Measurements from ENCODE around the gene PPM1H. TPM values are rescaled to one million over a fixed set of nuclear protein-coding genes. Genes with fewer than 3 reads are reported as not detected.

The PPM1H gene
- total and polyA plus RNA-seq, 11 donors: 1.3 to 9.6 (median 4.9) TPM

- H3K4me1 ChIP-seq: peaks cover 0 to 32% (median 14%) of the 10 kb centered on the region in 12 donors
- H3K27me3 ChIP-seq: no peaks in the 10 kb centered on the region
- WGBS, 4 donors: 67 to 73% (median 70%) methylated on average over 9 of the region's 9 CpGs
- H3K9me3 ChIP-seq: no peaks in the 10 kb centered on the region
- TF ChIP-seq CTCF (IDR thresholded peaks at IDR 0.05) (no peak), POLR2A (IDR thresholded peaks at IDR 0.05) (no peak)
- DNase-seq (peak in 1 of 5 donors; percentile 34), ATAC-seq (peak in 3 of 4 donors; percentile 20 to 35 (median 34))
- H3K27ac ChIP-seq: peak overlapping the region in 8 of 12 donors; percentile 5 to 49 (median 32)
- no peaks in the 10 kb centered on the region for H3K36me3 ChIP-seq
- H3K4me3 ChIP-seq: no peak overlapping the region
- intact Hi-C loops (cut with DNase I): loop anchor here in 1 of 10 donors (5.0 kb wide), 1 partner anchor 62 kb away; no protein-coding TSS in a partner anchor
Measured at GRCh38 chr12:62763861-62764645, 170.9 kb downstream of the PPM1H start.

- TF ChIP-seq CTCF (IDR thresholded peaks at IDR 0.05) (no peak), POLR2A (IDR thresholded peaks at IDR 0.05) (no peak)
- Histone ChIP-seq H3K27me3 (no peaks in the 10 kb centered on the region), H3K27ac (peak overlapping the region in 3 of 12 donors; percentile 16 to 34 (median 31)), H3K4me3 (no peak overlapping the region), H3K36me3 (no peaks in the 10 kb centered on the region), H3K4me1 (peaks cover 0 to 32% (median 14%) of the 10 kb centered on the region in 12 donors), H3K9me3 (no peaks in the 10 kb centered on the region)
- ATAC-seq (no peak), DNase-seq (no peak)
- 75 to 97% (median 85%) methylated on average over 3 of the region's 3 CpGs for WGBS, 4 donors
- intact Hi-C loops (cut with DNase I): loop anchor here in 1 of 10 donors (5.0 kb wide), 1 partner anchor 61 kb away; no protein-coding TSS in a partner anchor
Measured at GRCh38 chr12:62763312-62763711, 171.6 kb downstream of the PPM1H start.

GRCh38 chr12:62762645-62763044 is 172.3 kb downstream of the PPM1H start:
- TF ChIP-seq CTCF (IDR thresholded peaks at IDR 0.05) (no peak), POLR2A (IDR thresholded peaks at IDR 0.05) (no peak)
- WGBS, 4 donors: 77 to 88% (median 84%) methylated on average over 3 of the region's 3 CpGs
- no peak for ATAC-seq
- DNase-seq: no peak
- H3K4me1 ChIP-seq: peaks cover 0 to 33% (median 14%) of the 10 kb centered on the region in 12 donors
- H3K27ac ChIP-seq: no peak overlapping the region
- no peaks in the 10 kb centered on the region for H3K9me3 ChIP-seq
- intact Hi-C loops (cut with DNase I): loop anchor here in 1 of 10 donors (5.0 kb wide), 1 partner anchor 60 kb away; no protein-coding TSS in a partner anchor
- no peaks in the 10 kb centered on the region for H3K27me3 ChIP-seq
- H3K36me3 ChIP-seq: no peaks in the 10 kb centered on the region
- H3K4me3 ChIP-seq: no peak overlapping the region

GRCh38 chr12:62761658-62762057 is 173.3 kb downstream of the PPM1H start:
- Histone ChIP-seq H3K27me3 (no peaks in the 10 kb centered on the region), H3K36me3 (no peaks in the 10 kb centered on the region), H3K4me1 (peaks cover 0 to 37% (median 19%) of the 10 kb centered on the region in 12 donors), H3K9me3 (no peaks in the 10 kb centered on the region), H3K4me3 (no peak overlapping the region), H3K27ac (peak overlapping the region in 2 of 12 donors; percentile 19 to 30)
- peak; percentile 24 to 90 (median 75) for ATAC-seq
- DNase-seq: peak in 2 of 5 donors; percentile 38 to 46
- TF ChIP-seq CTCF (IDR thresholded peaks at IDR 0.05) (no peak), POLR2A (IDR thresholded peaks at IDR 0.05) (no peak)
- 66 to 83% (median 71%) methylated on average over 4 to 5 of the region's 5 CpGs for WGBS, 4 donors
- intact Hi-C loops (cut with DNase I): loop anchor here in 1 of 10 donors (5.0 kb wide), 1 partner anchor 59 kb away; no protein-coding TSS in a partner anchor

Measured in heart left ventricle (tissue), 16 donors.